DND-41 (cell line): Measurements from ENCODE around the gene GRM5.

Experiments used
- ATAC-seq: fragments of 200-7000 bp; cut with Tn5 transposase; 3 replicates; pipeline ENCODE4 v1.9.1; 2021; ENCODE audit warnings: low read depth; ENCODE audit not compliant: insufficient read depth
- DNase-seq: peaks from one replicate; pipeline ENCODE4 v3.0.0-alpha.2; 2020
- H2AFZ ChIP-seq: 2 replicates; pipeline ENCODE4 v1.6.0; 2012; ENCODE audit warnings: low read depth, low read length
- H3K27ac ChIP-seq: 2 replicates; pipeline ENCODE4 v1.5.1; 2012; ENCODE audit warnings: low read length, inconsistent platforms
- H3K27me3 ChIP-seq: fragments of 200-600 bp; sonication (generic); 2 replicates; pipeline ENCODE4 v1.6.0; 2012; ENCODE audit warnings: low read length, mild to moderate bottlenecking, inconsistent platforms; ENCODE audit not compliant: insufficient read depth, poor library complexity
- H3K36me3 ChIP-seq: 2 replicates; pipeline ENCODE4 v1.5.1; 2012; ENCODE audit warnings: low read length, inconsistent platforms; ENCODE audit not compliant: insufficient read depth
- H3K4me1 ChIP-seq: 2 replicates; pipeline ENCODE4 v1.5.1; 2012; ENCODE audit warnings: mild to moderate bottlenecking, low read length; ENCODE audit not compliant: insufficient read depth
- H3K4me2 ChIP-seq: 2 replicates; pipeline ENCODE4 v1.6.0; 2012; ENCODE audit warnings: mild to moderate bottlenecking, moderate library complexity, low read length, inconsistent platforms; ENCODE audit not compliant: insufficient read depth
- H3K4me3 ChIP-seq, 2 experiments: fragments of 200-600 bp in 1 of 2; shearing (Covaris generic) in 1 of 2; 2 replicates each; pipeline ENCODE4 v1.5.1; 2012 to 2016; ENCODE audit warnings: inconsistent platforms in 2 of 2, low read length in 2 of 2, mild to moderate bottlenecking in 2 of 2, low read depth in 1 of 2, moderate library complexity in 1 of 2
- H3K79me2 ChIP-seq: 2 replicates; pipeline ENCODE4 v1.6.0; 2012; ENCODE audit warnings: low read length, inconsistent platforms; ENCODE audit not compliant: insufficient read depth
- H3K9ac ChIP-seq: 2 replicates; pipeline ENCODE4 v1.6.0; 2012; ENCODE audit warnings: low read depth, mild to moderate bottlenecking, inconsistent platforms, low read length, moderate library complexity
- H3K9me3 ChIP-seq: 2 replicates; pipeline ENCODE4 v1.5.1; 2012; ENCODE audit warnings: low read length, moderate library complexity, mild to moderate bottlenecking, inconsistent platforms; ENCODE audit not compliant: insufficient read depth, severe bottlenecking
- H4K20me1 ChIP-seq: 2 replicates; pipeline ENCODE4 v1.6.0; 2012; ENCODE audit warnings: low read length; ENCODE audit not compliant: insufficient read depth
- EZH2 ChIP-seq: IDR thresholded peaks from 3 replicates; pipeline ENCODE4 v1.6.1; 2012; ENCODE audit warnings: borderline replicate concordance, low read depth, mild to moderate bottlenecking, moderate library complexity, low read length, inconsistent platforms; ENCODE audit not compliant: severe bottlenecking
- TF ChIP-seq, protein P1 (sequence below): IDR thresholded peaks from 2 replicates; pipeline ENCODE4 v1.5.1; 2012; ENCODE audit warnings: borderline replicate concordance, low read length, moderate library complexity, mild to moderate bottlenecking; ENCODE audit not compliant: poor library complexity, severe bottlenecking; ENCODE audit errors: extremely low read depth

GRM5 gene

DNA sequence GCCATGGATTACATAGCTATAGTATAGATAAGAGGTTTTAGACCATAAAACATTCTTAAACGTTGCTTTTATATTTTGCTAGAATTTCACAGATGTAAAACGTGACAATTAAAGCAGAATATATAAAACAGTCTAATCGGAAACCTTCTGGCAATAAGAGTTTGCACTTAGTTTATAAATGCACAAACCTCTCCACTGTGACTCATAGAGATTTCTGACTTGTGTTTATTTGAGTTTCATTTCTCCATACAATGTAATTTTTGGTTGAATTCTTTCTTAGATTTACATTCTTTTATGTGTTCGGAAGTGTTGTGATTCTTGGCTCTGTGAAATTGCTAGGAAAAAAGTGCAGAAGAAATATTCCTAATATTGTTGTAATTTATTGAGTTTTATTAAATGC lies 439.6 kb downstream of the GRM5 start:
- Histone ChIP-seq H3K9me3 (no peaks in the 10 kb centered on the region), H3K79me2 (no peaks in the 10 kb centered on the region), H3K4me2 (no peak overlapping the region), H3K27me3 (no peaks in the 10 kb centered on the region), H3K4me1 (no peaks in the 10 kb centered on the region), H3K27ac (no peak overlapping the region), H3K9ac (no peak overlapping the region), H3K4me3 (no peak overlapping the region), H3K36me3 (no peaks in the 10 kb centered on the region), H4K20me1 (no peaks in the 10 kb centered on the region), H2AFZ (no peak overlapping the region)
- DNase-seq (no peak), ATAC-seq (no peak)
- no peak for TF ChIP-seq EZH2
- TF ChIP-seq, protein P1, sequence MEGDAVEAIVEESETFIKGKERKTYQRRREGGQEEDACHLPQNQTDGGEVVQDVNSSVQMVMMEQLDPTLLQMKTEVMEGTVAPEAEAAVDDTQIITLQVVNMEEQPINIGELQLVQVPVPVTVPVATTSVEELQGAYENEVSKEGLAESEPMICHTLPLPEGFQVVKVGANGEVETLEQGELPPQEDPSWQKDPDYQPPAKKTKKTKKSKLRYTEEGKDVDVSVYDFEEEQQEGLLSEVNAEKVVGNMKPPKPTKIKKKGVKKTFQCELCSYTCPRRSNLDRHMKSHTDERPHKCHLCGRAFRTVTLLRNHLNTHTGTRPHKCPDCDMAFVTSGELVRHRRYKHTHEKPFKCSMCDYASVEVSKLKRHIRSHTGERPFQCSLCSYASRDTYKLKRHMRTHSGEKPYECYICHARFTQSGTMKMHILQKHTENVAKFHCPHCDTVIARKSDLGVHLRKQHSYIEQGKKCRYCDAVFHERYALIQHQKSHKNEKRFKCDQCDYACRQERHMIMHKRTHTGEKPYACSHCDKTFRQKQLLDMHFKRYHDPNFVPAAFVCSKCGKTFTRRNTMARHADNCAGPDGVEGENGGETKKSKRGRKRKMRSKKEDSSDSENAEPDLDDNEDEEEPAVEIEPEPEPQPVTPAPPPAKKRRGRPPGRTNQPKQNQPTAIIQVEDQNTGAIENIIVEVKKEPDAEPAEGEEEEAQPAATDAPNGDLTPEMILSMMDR, result no peak

DNA sequence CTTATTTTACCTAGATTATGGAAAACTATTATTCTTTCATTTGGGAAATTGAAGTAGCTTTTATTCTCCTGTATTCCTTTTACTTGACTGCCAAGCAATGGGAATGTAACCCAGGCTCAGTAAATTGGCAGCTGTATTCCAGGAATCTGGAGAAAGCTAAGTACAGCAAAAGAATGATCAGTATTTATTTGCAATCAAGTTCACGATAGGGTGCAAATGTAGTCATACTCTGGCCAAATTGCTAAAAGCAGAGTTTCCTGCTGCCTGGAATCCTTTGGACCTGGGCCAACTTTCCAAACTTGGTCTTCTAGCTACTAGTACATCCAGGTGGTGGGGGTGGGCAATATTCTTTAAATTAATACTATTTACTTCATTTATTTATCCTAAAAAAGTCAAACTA lies 442.3 kb downstream of the GRM5 start:
- no peak overlapping the region for H3K4me2 ChIP-seq

DNA sequence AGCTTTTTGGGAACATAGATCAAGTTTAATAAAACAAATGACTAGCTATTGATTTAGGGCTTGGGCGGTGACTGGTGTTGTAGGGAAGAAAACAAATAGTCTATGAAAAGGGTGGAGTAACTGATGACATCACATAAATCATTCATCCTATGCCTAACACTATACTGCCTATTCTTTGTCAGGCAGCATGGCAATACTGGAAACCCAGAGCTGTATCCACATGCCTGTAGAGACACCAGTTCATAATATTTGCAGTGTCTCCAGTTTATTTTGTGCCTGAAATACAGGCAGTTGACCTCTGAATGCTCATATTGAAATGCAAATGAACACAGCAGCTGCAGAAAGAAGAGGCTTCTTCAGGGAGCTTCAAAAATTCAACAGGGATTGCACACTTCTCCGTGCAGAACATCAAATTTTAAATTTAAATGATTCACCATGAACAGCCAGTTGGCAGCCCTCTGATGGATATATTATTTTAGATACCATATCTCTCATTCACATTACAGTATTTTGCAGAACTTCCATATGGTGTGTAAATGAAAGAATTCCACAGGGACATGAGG lies 445.1 kb downstream of the GRM5 start:
- Histone ChIP-seq H3K36me3 (no peaks in the 10 kb centered on the region), H3K9ac (no peak overlapping the region), H3K4me1 (no peaks in the 10 kb centered on the region), H3K4me3 (no peak overlapping the region), H3K27me3 (no peaks in the 10 kb centered on the region), H3K79me2 (no peaks in the 10 kb centered on the region), H2AFZ (no peak overlapping the region), H3K9me3 (no peaks in the 10 kb centered on the region), H4K20me1 (no peaks in the 10 kb centered on the region), H3K27ac (no peak overlapping the region), H3K4me2 (no peak overlapping the region)
- DNase-seq (no peak), ATAC-seq (no peak)
- no peak for TF ChIP-seq EZH2
- TF ChIP-seq, protein P1, result no peak

More for the DNA sequence above, 442.3 kb downstream of the GRM5 start:
- Histone ChIP-seq H3K79me2 (no peaks in the 10 kb centered on the region), H3K4me3 (no peak overlapping the region), H2AFZ (no peak overlapping the region), H3K9ac (no peak overlapping the region), H3K36me3 (no peaks in the 10 kb centered on the region), H3K27me3 (no peaks in the 10 kb centered on the region), H3K27ac (no peak overlapping the region), H3K9me3 (no peaks in the 10 kb centered on the region), H4K20me1 (no peaks in the 10 kb centered on the region), H3K4me1 (no peaks in the 10 kb centered on the region)
- TF ChIP-seq, protein P1, result no peak
- DNase-seq, result no peak
- ATAC-seq, result no peak
